Ovary (tissue), 9 donors: ENCODE results near the gene TRABD2B. TPM values are rescaled to one million over a fixed set of nuclear protein-coding genes. Genes with fewer than 3 reads are reported as not detected.

Experiments used
- DNase-seq, 5 donors: peaks; one replicate each; pipeline ENCODE4 v3.0.0-alpha.2; 2019 to 2020
- H3K27ac ChIP-seq, 2 donors: fragments of 200-600 bp; one replicate each; pipeline versions ENCODE4 v1.5.1 to v1.8.0; 2019 to 2022
- H3K27me3 ChIP-seq: fragments of 200-600 bp; one replicate; pipeline ENCODE4 v1.8.0; 2022
- H3K36me3 ChIP-seq: fragments of 200-600 bp; sonication (generic); one replicate; pipeline ENCODE4 v1.5.1; 2019
- H3K4me1 ChIP-seq: one replicate; pipeline ENCODE4 v1.8.1; 2013; ENCODE audit warnings: mild to moderate bottlenecking, moderate library complexity; ENCODE audit not compliant: insufficient read depth
- H3K4me3 ChIP-seq: fragments of 200-600 bp; sonication (generic); one replicate; pipeline ENCODE4 v1.5.1; 2017
- H3K9me3 ChIP-seq, 2 donors: fragments of 200-600 bp in 1 of 2; sonication (generic) in 1 of 2; one replicate each; pipeline versions ENCODE4 v1.5.1 to v1.8.1; 2013 to 2019; ENCODE audit warnings: mild to moderate bottlenecking in 1 of 2, moderate library complexity in 1 of 2
- CTCF ChIP-seq, 3 donors: fragments of 450-650 bp in 2 of 3; fragments of 200-600 bp in 1 of 3; IDR thresholded peaks; one replicate each; pipeline versions ENCODE4 v1.5.1 to v1.8.0; 2016 to 2022; ENCODE audit warnings: antibody characterized with exemption in 3 of 3, mild to moderate bottlenecking in 1 of 3
- EP300 ChIP-seq: sonication (generic); formaldehyde crosslinking; IDR thresholded peaks from one replicate; pipeline ENCODE4 v1.6.1; 2017; ENCODE audit warnings: antibody characterized with exemption
- POLR2A ChIP-seq: fragments of 450-650 bp; IDR thresholded peaks from one replicate; pipeline ENCODE4 v1.6.1; 2017; ENCODE audit warnings: antibody characterized with exemption, mild to moderate bottlenecking, moderate library complexity
- WGBS, 3 donors: extraction: QIAGEN DNeasy Blood & Tissue Kit in 1 of 3; methylation state at CpG; one replicate each; pipeline versions ENCODE4 v1.1.5 to v1.1.7; 2013 to 2017; 5-methylcytosine and 5-hydroxymethylcytosine counted together
- intact Hi-C, 4 donors: fragments of 100-400 bp; cut with DNase I; formaldehyde crosslinking; loops; one replicate each; pipeline versions ENCODE4 v1.11.0 to v1.15.1; 2022 to 2023
- polyA plus RNA-seq, 2 donors: library from polyadenylated mRNA; stranded (reverse); fragments of 200-250 nt in 1 of 2; fragments of 350-450 nt in 1 of 2; fragmentation: Illumina TruSeq in 1 of 2; extraction: RNeasy Lipid Tissue Mini Kit (QIAGEN cat#74804) in 1 of 2; gene quantifications; one replicate each; pipeline ENCODE4 v1.2.3, GENCODE V29; 2013 to 2014
- total RNA-seq, 7 donors: library from RNA; depleted of rRNA in 2 of 7; stranded (reverse); fragments of >200 nt in 2 of 7; fragmentation: NEBNext Ultra II Directional in 3 of 7; extraction: Animal tissue kit (Norgen Biotek cat#: 25700) in 3 of 7; gene quantifications; one replicate each; pipeline versions ENCODE4 v1.1.0 to v1.2.4, GENCODE V29; 2016 to 2023
- donor health status: DM: no; HTN: no; CAD: no; lungs with moderate emphysema.
- donor health status: DM: no; HTN: no; CAD: no.
- donor health status: Bipolar disorder and iron deficiency.
- donor health status: DM: yes; HTN: yes; CAD: no.
- donor health status: DM: no; HTN: no; CAD: no.
- donor health status: DM: yes; HTN: yes; CAD: no.

The TRABD2B gene
- total and polyA plus RNA-seq, 9 donors: 0.18 to 1.6 (median 0.52) TPM

- no peaks in the 10 kb centered on the region for H3K36me3 ChIP-seq
- no peak for DNase-seq
- TF ChIP-seq EP300: no peak
- no peak for TF ChIP-seq CTCF (IDR thresholded peaks at IDR 0.05)
- no peak for TF ChIP-seq POLR2A
- WGBS, 3 donors: 72 to 97% (median 75%) methylated on average over 5 of the region's 5 CpGs
- no peak overlapping the region for H3K27ac ChIP-seq
- H3K27me3 ChIP-seq: no peaks in the 10 kb centered on the region
- H3K9me3 ChIP-seq: no peaks in the 10 kb centered on the region
- intact Hi-C loops: no loop called here
- no peak overlapping the region for H3K4me3 ChIP-seq
- no peaks in the 10 kb centered on the region for H3K4me1 ChIP-seq
Observed at GRCh38 chr1:47821760-47822159, 175.4 kb downstream of the TRABD2B start.

DNA sequence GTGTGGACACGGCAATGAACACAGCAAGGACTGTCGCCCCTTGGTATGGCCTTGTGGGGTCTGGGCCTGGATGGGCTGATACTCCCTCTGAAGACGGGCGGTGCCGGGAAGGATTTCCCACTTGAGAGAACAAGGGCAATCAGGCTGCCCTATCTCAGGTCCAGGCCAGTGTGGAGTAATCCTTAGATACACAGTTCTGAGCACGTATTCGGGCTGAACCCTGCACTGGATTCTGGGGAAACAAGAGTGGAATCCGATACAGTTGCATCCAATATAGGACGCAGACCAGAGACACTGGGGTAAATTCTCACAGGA is 177.7 kb downstream of the TRABD2B start:
- intact Hi-C loops: no loop called here
- H3K4me1 ChIP-seq: no peaks in the 10 kb centered on the region
- H3K4me3 ChIP-seq: no peak overlapping the region
- no peaks in the 10 kb centered on the region for H3K9me3 ChIP-seq
- H3K27ac ChIP-seq: no peak overlapping the region
- DNase-seq: no peak
- WGBS, 3 donors: 92 to 95% (median 92%) methylated on average over 9 of the region's 9 CpGs
- no peaks in the 10 kb centered on the region for H3K27me3 ChIP-seq
- no peaks in the 10 kb centered on the region for H3K36me3 ChIP-seq
- TF ChIP-seq CTCF (IDR thresholded peaks at IDR 0.05): no peak
- no peak for TF ChIP-seq POLR2A
- TF ChIP-seq EP300: no peak

- no peaks in the 10 kb centered on the region for H3K4me1 ChIP-seq
- no peaks in the 10 kb centered on the region for H3K9me3 ChIP-seq
- H3K27me3 ChIP-seq: no peaks in the 10 kb centered on the region
- WGBS, 3 donors: 84 to 91% (median 89%) methylated on average over 20 of the region's 20 CpGs
- DNase-seq: no peak
- TF ChIP-seq POLR2A (no peak), CTCF (IDR thresholded peaks at IDR 0.05) (no peak)
- H3K4me3 ChIP-seq: no peak overlapping the region
- no peak overlapping the region for H3K27ac ChIP-seq
- H3K36me3 ChIP-seq: no peaks in the 10 kb centered on the region
- intact Hi-C loops: no loop called here
Observed at GRCh38 chr1:47818682-47819573, 178.3 kb downstream of the TRABD2B start.

GRCh38 chr1:47817861-47818260 is 179.3 kb downstream of the TRABD2B start:
- DNase-seq: no peak
- 91 to 97% (median 93%) methylated on average over 15 of the region's 15 CpGs for WGBS, 3 donors
- intact Hi-C loops: no loop called here
- Histone ChIP-seq H3K36me3 (no peaks in the 10 kb centered on the region), H3K4me3 (no peak overlapping the region), H3K4me1 (no peaks in the 10 kb centered on the region), H3K9me3 (no peaks in the 10 kb centered on the region), H3K27me3 (no peaks in the 10 kb centered on the region), H3K27ac (no peak overlapping the region)
- TF ChIP-seq POLR2A: no peak
- TF ChIP-seq EP300: no peak
- TF ChIP-seq CTCF (IDR thresholded peaks at IDR 0.05): no peak
